ENCODE measurements around the gene LAPTM4A. TPM values are rescaled to one million over a fixed set of nuclear protein-coding genes. Genes with fewer than 3 reads are reported as not detected.

LAPTM4A gene
- total and polyA plus RNA-seq, 10 of the 15 experiments (the other 5 are each of a cell fraction or from before 2014, with no cell fraction given): 17.8 to 107 (median 45.8) TPM

DNA sequence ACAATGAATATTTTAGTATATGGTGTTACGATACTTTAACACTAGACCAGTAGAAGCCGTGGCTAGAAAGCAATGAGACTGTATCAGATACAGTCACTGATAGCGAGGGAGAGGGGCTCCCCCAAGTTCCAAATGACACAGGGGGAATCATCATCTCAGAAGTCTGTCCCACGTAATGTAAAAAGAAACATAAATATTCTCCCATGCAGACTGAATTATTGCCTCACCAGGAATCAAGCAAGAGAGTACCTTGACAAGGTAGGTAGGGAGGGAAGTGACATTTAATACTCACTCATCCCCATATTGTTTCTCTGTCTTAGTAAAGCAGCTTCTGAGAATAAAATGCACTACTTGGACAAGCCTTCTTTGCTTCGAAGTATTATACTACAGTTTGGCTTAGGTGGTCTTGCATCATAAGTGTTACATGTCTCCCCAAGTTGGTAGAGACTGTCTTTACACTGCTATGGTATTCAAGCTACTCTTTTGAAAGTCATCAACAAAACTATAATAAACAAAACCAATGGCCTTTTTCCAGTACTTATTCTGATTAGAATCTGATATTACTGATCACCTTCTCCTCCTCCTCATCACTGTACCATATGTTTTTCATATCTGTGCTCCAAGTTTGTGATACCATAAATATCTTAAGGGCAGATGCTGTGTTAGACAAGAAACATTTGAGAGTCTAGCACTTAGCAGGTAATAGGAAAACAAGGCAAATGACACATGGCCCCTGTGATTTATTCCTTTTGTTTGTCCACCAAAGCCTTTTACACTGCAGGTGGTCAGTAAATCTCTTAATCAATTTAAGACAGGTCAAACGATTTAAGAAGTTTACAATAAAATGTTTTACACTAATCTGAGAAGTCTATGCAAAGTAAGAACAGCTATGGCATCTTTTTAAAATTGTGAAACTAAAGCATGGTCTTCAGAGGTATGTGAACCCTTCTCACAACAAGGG lies 2.7 kb downstream of the LAPTM4A start:
- peak overlapping the region; percentile 80 for H3K4me3 ChIP-seq
- POLR2A ChIA-PET: interaction anchor here (1.1 to 4.2 kb wide), 3 partner anchors 10 to 14 kb away, joined by 3 to 17 read pairs (median 4); no protein-coding TSS in a partner anchor
- CTCF ChIA-PET: interaction anchor here (0.8 to 3.8 kb wide), 12 partner anchors 12 to 177 kb away, joined by 3 to 24 read pairs (median 4); partner anchors contain the start of genes SDC1 and WDR35

More for the DNA sequence above, 2.7 kb downstream of the LAPTM4A start:
- RAD21 ChIA-PET (ENCODE audit: unreplicated experiment): interaction anchor here (0.9 to 4.1 kb wide), 9 partner anchors 10 to 248 kb away, joined by 3 to 18 read pairs (median 7); partner anchors contain the start of genes SDC1 and WDR35
- SMC1A ChIA-PET (ENCODE audit: uncharacterized antibody, unreplicated experiment): interaction anchor here (0.7 to 4.7 kb wide), 14 partner anchors 11 to 285 kb away, joined by 3 to 31 read pairs (median 4); partner anchors contain the start of gene WDR35
- Histone ChIP-seq H3K36me3 (ENCODE audit: control insufficient read depth in 2 of 2, insufficient read depth in 2 of 2, low read length in 1 of 2) (0 out of 4 replicates have a peak, but pooled peaks cover 0 to under 1% of the 10 kb centered on the region in 2 experiments), H3K79me2 (ENCODE audit: control insufficient read depth, insufficient read depth, low read length) (peaks cover 61% of the 10 kb centered on the region), H3K27me3 (replicated peaks in 1 of 2; ENCODE audit: control insufficient read depth in 2 of 2, insufficient read depth in 2 of 2, low read length in 1 of 2) (no peaks in the 10 kb centered on the region), H2AFZ (ENCODE audit: control insufficient read depth, low read depth, low read length) (no peak overlapping the region), H4K20me1 (ENCODE audit: control insufficient read depth, insufficient read depth) (no peaks in the 10 kb centered on the region), H3K4me2 (ENCODE audit: control insufficient read depth, insufficient read depth) (peak overlapping the region; percentile 93), H3K27ac (ENCODE audit: control insufficient read depth, insufficient read depth) (peak overlapping the region; percentile 99), H3K4me1 (ENCODE audit: control insufficient read depth, insufficient read depth, low read length) (0 out of 2 replicates have a peak, but pooled peaks cover 11% of the 10 kb centered on the region), H3K9ac (ENCODE audit: control insufficient read depth, insufficient read depth, low read length) (peak overlapping the region; percentile 97), H3K9me3 (replicated peaks; ENCODE audit: control insufficient read depth, insufficient read depth, low read length) (no peaks in the 10 kb centered on the region)
- TF ChIP-seq E4F1 (IDR thresholded peaks at IDR 0.05; ENCODE audit: borderline replicate concordance, partially characterized antibody): no peak
- TF ChIP-seq GATAD2B (conservative IDR thresholded peaks at IDR 0.05; ENCODE audit: low read depth): no peak
- no peak for TF ChIP-seq POLR2AphosphoS5 (IDR thresholded peaks at IDR 0.05; ENCODE audit: low read length)
- no peak for TF ChIP-seq ZNF217 (IDR thresholded peaks at IDR 0.05)
- no peak for TF ChIP-seq TCF12 (IDR thresholded peaks at IDR 0.05; ENCODE audit: low read depth, low read length)
- TF ChIP-seq SMAD5 (IDR thresholded peaks at IDR 0.05; ENCODE audit: low read depth): no peak
- TF ChIP-seq MYC (IDR thresholded peaks at IDR 0.05; ENCODE audit: insufficient read depth, insufficient read length, insufficient replicate concordance, low read length, severe bottlenecking): no peak
- no peak for TF ChIP-seq REST (IDR thresholded peaks at IDR 0.05; ENCODE audit: low read depth, low read length)
- TF ChIP-seq POU2F2 (IDR thresholded peaks at IDR 0.05; ENCODE audit: borderline replicate concordance, low read depth, low read length): no peak
- no peak for TF ChIP-seq RB1 (IDR thresholded peaks at IDR 0.05; ENCODE audit: borderline replicate concordance)
- TF ChIP-seq NBN (IDR thresholded peaks at IDR 0.05): no peak
- FAIRE-seq (no peak), ATAC-seq (no peak), DNase-seq (ENCODE audit: low read depth, low spot score) (no peak)
- intact Hi-C loops (cut with micrococcal nuclease; ENCODE audit: unreplicated experiment) (no loop called here), in situ Hi-C loops (cut with MboI) (no loop called here)
- WGBS (ENCODE audit: insufficient coverage, insufficient replicate concordance, low lambda C conversion rate, missing lambda C conversion rate): 26% methylated on average over 6 of the region's 6 CpGs
- no TSS peak for BruUV-seq (replicated peaks)
